GM18867 (cell line): ENCODE results near the gene RAD51B.
"Not testable (repeated sequence)": the region's sequence is repeated elsewhere in the genome, so short reads cannot be mapped to it uniquely, and the experiment has no call there.

Source experiments
- ATAC-seq: cut with Tn5 transposase; IDR thresholded peaks from one replicate; pipeline ENCODE4 v1.9.1; 2021; ENCODE audit warnings: mild to moderate bottlenecking, moderate library complexity; ENCODE audit not compliant: unreplicated experiment

RAD51B gene

GRCh38 chr14:68065322-68065721 is 245.7 kb downstream of the RAD51B start:
- ATAC-seq, result no peak

DNA sequence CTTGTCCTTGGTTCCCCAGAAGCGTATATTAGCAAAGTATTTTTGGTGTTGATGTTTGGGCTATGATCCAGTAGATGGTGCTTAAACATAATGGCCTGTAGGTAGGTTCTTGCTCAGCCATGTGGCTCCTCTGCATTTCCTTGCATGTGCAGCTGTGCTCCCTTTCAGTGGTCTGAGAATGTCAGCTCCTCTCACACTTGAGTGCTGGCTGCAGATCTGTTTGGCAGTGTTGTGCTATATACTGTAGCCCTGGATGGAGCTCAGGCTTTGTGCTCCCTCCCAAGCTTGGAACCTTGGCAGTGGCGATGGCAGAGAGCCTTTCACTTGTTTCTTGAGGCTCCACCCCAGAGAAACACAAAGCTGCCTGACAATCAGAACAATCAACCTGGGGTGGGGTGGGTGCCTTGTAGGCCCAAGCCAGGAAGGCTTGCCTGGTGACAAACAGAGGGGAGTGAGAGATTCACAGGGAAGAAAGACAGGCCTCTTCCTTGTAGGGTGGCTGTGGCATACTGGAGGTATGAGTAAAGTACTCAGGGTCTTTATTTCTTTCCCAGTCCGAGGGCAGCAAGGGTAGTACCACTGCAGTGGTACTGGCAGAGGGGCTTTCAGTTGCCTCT is 255.3 kb downstream of the RAD51B start:
- no peak for ATAC-seq

DNA sequence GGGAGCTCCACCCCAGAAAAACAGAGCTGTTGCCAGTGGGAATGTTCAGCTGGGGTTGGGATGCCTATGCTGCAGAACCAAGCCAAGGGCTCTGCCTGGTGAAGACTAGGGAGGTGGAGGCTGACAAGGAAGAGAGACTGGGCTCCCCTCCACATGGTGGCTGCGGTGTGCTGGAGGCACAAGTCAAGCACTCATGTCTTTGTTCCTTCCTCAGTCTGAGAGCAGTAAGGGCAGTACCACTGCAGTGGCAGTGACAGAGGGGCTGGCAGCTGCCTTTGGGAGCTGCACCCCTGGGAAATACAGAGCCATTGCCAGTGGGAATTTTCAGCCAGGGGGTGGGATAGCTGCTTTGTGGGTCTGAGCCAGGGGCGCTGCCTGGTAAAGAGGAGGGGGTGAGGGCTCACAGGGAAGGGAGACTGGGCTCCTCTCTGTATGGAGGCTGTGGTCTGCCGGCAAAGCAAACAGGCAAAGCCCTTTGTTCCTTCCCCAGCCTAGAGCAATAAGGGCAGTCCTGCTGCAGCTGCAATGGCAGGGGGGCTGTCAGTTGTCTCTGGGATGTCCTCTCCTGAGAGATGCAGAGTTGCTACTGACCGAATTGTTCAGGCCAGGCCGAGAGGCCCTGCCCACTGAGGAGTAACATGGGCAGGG is 255.9 kb downstream of the RAD51B start:
- no peak for ATAC-seq

DNA sequence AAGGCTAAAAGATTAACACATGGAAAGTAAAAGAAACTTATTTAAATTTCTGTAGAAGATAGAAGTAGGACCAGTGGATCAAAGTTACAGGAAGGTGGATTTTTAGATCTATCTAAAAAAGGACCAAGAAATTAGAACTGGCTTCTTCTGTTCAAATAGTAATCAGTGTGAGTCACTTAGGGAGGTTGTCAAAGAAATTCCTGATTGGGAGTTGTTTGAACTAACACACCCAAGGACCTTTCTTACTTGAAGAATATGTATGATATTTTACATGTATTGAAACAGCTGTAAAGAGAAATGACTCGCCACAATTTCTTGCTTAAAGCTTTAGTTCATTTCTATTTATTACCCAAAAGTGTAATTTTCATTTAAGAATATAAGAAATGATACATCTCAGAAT is 256.9 kb downstream of the RAD51B start:
- no peak for ATAC-seq

DNA sequence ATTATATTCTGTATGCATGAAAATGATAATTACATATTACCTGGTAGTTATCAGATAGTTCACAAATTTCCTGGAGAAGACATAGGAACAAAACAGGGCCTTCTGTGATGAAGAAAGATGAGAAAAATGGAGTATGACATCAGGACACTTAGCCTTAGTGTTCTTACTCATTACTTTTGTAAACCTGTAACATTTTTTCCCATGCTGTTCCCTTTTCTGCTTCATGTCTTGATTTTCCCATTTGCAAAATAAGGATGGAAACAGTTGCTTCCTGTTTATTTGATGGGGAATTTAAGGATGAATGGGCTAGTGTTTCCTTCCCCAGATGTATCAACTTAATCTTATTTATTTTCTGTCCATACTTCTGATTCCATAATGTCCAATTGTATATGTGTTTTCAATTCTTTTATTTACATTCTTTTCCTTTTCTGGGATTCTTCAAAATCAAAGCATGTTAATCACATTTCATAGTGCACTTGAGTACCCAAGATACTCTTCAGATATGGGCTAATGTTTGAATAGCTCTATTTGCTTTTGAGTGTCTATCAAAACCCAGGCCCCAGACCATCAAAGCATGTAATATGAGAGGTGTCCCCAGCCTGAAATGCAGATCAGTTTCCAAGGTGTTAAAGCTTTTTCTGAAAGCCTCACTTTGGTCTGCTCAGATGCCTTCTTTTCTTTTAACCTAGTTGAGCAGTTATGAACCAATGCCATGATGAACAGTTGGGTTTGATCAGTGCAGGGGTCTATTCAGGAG is 260.5 kb downstream of the RAD51B start:
- no peak for ATAC-seq

DNA sequence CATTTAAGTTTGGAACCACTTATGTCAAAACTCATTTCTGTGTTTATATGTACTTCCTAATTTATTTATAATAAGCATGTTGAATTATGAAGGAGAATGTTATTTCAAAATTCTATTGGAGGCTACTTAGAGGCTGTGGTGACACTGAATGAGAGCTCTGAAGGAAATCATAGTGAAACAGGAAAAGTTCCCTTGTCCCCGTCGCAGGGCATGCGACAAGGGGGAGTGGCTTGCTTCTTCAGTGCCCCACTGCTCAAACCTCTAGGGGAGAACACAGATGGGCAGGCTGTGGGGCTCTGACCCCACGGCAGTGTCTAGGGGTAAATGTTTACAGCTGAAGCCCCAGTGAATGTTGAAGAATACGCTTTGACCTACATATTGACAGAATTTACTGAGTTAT is 261.9 kb downstream of the RAD51B start:
- ATAC-seq, result no peak

DNA sequence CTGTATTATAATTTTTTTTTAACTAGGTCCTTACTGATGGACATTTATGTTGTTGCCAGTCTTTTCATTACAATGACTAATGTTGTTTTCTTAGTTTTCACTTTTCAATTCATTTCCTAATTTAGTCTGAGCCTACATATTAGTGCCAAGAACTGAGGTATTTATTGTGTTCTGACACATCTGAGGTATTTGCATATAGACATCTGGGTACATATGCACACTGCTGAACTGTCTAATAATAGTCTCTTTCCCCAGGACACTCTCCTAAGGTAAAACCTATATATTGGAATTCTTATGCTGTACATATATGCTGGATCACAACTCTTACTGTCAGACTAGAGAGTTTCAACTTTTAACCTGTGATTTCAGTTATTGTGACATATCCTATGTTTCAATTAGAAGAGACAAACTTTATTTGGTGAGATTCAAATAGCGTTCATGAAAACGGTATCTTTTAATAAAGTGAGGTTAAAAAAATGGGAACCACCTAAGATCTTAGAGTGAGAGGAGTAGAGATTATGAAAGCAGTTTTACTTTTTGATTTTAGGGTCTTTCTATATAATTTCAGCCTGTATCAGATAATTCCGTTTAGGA is 263.2 kb downstream of the RAD51B start:
- no peak for ATAC-seq

- ATAC-seq, result no peak
Measured at GRCh38 chr14:68084256-68084655, 264.7 kb downstream of the RAD51B start.

DNA sequence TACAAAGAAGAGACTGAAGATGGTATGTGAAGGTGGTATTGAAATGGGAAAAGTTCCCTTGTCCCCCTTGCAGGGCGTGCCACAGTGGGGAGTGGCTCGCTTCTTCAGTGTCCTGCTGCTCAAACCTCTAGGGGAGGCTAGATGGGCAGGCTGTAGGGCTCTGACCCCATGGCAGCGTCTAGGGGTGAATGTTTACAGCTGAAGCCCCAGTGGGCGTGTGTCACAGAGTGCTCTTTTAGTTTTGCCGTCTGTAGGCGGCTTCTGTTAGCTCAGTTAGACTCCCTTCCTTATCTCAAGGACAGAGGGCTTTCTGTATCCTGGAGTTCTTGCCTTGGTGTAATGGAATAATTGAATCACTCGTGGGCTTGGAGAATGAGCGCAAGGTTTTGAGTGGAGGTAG is 266.2 kb downstream of the RAD51B start:
- ATAC-seq, result no peak

DNA sequence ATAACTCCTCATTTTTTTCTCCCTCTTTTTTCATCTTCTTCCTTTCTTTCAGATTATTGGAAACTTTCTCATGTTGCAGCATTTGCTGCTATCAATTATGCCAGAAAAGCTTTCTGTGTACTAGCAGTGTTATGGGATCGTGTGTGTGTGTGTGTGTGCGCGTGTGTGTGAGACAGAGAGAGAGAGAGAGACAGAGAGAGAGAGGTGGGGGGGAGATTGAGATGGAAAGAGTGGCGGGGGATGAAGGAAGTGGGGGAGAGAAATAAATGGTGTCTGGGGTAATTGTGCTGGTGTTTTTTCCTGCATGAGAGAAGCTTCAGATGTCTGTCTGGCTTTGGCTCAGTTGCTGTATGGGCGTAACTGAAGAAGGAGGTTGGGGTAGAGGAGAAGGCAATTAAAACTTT is 268.9 kb downstream of the RAD51B start:
- ATAC-seq, result no peak

DNA sequence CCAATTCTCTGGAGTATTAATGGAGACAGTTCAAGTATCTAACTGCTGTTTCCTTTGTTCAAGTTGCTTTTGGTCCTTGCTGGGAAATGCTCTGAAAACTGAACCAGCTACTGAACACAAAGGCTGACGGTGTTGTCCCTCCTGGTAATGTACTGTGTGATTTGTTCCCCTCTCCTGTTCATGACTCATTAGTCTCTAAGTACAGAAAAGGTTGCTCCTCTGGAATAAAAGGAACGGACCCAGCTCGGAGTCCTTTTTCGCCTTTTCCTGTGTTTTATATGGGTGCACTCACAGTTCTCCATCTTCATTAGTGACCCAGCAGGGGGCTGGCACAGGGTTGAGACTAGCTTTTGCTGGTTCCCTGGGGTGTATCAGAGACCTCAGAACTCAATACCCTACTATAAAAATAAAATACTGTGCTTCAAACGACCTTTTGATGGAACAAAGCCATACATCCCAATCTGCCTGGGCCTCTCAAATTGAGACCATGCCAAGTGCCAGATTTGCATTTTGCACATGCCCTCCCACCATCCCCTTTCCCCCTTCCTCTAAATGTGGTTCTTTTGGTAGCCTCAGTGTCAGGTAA is 269.7 kb downstream of the RAD51B start:
- no peak for ATAC-seq

GRCh38 chr14:68094158-68094557 is 274.6 kb downstream of the RAD51B start:
- no peak for ATAC-seq

GRCh38 chr14:68094752-68095151 is 275.2 kb downstream of the RAD51B start:
- ATAC-seq, result no peak

DNA sequence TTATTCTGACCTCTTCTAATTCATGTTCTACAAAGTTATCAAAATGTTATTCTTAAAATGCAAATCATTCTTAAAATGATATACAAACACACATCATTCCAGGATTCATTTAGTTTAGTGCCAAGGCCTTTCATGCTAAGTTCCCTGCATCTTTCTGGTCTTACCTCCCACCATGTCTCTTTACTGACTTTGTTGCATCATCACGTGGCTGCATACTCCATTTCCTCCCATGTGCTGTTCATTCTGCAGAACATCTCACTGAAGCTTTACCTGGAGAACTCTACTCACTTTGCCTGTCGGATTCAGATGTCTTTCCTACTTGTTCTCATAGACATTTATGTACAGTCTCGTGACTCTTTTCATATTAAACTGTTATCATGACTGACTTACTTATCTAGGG is 278.1 kb downstream of the RAD51B start:
- ATAC-seq, result no peak

DNA sequence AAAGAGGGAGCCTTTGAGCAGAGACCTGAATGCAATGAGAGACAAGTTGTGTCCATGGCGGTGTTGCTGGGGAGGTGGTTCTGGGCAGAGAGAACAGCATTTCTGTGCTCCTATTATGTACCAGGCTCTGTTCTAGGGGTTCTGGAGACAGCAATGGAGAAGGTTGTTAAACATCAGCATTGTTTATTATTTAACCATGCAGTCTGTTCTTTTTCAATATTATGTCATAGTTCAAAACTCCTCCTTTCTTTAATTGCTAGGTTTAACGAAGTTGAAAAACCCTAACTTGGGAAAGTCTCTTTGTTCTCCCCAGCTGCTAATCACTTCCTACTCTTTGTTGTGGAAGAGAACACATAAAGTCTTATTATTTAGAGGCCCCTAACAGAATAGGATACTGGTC is 279.3 kb downstream of the RAD51B start:
- ATAC-seq, result no peak

- no peak for ATAC-seq
Measured at GRCh38 chr14:68099495-68100045, 280.0 kb downstream of the RAD51B start.

DNA sequence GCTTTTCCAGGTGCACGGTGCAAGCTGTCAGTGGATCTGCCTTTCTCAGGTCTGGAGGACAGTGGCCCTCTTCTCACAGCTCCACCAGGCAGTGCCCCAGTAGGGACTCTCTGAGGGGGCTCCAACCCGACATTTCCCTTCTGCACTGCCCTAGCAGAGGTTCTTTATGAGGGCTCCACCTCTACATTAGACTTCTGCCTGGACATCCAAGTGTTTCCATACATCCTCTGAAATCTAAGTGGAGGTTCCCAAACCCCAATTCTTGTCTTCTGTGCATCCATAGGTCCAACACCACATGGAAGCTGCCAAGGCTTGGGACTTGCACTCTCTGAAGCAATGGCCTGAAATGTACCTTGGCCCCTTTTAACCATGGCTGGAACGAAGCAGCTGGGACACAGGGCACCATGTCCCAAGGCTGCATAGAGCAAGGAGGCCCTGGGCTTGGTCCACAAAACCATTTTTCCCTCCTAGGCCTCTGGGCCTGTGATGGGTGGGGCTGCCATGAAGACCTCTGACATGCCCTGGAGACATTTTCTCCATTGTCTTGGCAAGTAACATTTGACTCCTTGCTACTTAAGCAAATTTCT is 282.2 kb downstream of the RAD51B start:
- not testable (repeated sequence) for ATAC-seq

DNA sequence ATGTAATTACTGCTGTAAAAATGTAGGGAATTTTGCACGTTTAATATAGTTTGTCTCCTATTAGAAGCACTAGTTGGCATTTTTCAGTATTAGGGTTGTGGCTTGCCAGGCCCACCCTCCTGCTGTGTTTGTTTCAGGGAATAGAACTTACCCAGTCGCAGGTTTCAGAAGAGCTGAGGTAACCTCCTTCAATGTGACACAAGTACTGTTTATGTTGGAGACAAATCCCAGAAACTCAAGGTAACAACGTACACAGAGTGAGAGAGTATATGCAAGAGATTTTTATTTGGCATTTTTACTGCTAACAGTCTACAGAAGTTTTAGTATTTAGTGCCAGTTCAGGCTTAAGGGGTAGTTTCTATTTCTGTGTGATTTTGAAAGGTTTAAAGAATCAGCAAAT is 284.3 kb downstream of the RAD51B start:
- no peak for ATAC-seq

DNA sequence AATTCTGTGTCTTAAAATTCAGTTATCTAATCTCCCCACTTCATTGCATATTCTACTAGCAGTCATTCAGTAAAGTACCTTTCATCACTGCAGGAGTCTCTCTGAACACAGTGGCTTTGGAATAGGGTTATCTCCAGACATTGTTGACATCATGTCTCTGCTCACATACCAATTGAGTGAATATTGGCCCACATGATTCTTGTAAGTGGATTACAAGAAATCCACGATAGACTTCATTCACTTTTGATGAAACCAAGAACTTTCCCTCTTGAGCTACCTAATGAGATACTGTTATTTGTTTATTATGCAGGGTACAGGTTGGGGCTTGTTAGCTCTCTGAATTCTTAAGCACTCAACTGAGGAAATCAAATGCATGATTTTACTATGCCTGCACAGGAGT is 284.9 kb downstream of the RAD51B start:
- ATAC-seq, result no peak

- no peak for ATAC-seq
Measured at GRCh38 chr14:68105816-68106215, 286.2 kb downstream of the RAD51B start.

DNA sequence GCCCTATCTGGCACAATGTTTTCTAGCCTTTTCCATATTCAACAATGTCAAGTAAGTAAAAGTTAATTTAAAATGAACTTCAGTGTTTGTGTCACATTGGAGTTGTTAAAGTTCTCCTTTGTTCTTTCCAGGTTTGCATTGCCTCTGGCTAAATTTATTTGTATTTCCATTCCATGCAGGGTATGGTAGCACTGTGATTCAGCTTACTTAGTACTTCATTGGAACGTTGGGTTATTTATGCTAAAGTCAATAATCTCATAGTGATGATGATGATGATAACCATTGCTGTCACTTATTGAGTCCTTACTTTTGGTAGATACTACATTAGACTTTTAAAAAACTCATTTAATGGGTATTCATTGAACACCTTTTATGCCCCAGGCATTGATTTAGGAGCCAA is 286.9 kb downstream of the RAD51B start:
- ATAC-seq, result no peak
